Stomach (tissue), 4 donors: ENCODE data around the gene IDI1.
A peak's percentile ranks its signal among the peaks of the same experiment; 100 is the strongest.

Experiments used
- EP300 ChIP-seq: sonication (generic); formaldehyde crosslinking; IDR thresholded peaks from one replicate; pipeline ENCODE4 v1.6.1; 2017; ENCODE audit warnings: antibody characterized with exemption
- POLR2A ChIP-seq, 4 donors: fragments of 450-650 bp; IDR thresholded peaks; one replicate each; pipeline ENCODE4 v1.6.1; 2016; ENCODE audit warnings: antibody characterized with exemption in 4 of 4, control low read depth in 2 of 4, mild to moderate bottlenecking in 1 of 4, moderate library complexity in 1 of 4
- POLR2AphosphoS5 ChIP-seq, 3 donors: sonication (generic); formaldehyde crosslinking; IDR thresholded peaks; one replicate each; pipeline ENCODE4 v1.6.1; 2016; ENCODE audit warnings: antibody characterized with exemption in 3 of 3
- TF ChIP-seq, protein P1 (sequence below), 7 experiments: fragments of 450-650 bp in 4 of 7; fragments of 200-600 bp in 3 of 7; sonication (generic) in 3 of 7; IDR thresholded peaks; one replicate each; pipeline ENCODE4 v1.5.1; 2016 to 2019; ENCODE audit warnings: antibody characterized with exemption in 7 of 7, control low read depth in 2 of 7, mild to moderate bottlenecking in 1 of 7

DNA sequence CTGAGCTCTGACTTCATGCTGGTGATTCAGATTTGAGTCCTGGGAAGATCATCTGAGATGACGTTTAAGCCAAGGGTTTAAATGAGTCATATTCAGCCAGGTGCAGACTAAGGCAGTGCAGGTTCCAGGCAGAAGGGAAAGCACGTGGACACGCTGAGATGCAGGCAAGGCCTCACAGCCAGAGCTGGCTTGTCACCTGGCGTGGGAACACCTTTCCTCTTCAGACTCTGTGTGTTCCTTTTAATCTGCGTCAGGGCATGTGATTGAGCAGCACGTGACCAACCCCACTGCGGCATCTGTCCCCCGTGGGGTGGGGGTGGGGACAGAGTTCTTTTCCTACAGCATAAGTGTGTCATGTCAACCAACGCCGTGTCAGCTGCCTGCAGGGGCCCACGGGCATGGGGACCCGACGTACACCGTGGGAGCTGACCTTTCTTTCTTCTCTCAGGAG is 12.6 kb downstream of the IDI1 start:
- TF ChIP-seq POLR2A (IDR thresholded peaks at IDR 0.05) (no peak), POLR2AphosphoS5 (IDR thresholded peaks at IDR 0.05) (peak in 1 of 3 donors; percentile 9), EP300 (no peak)
- TF ChIP-seq, protein P1, sequence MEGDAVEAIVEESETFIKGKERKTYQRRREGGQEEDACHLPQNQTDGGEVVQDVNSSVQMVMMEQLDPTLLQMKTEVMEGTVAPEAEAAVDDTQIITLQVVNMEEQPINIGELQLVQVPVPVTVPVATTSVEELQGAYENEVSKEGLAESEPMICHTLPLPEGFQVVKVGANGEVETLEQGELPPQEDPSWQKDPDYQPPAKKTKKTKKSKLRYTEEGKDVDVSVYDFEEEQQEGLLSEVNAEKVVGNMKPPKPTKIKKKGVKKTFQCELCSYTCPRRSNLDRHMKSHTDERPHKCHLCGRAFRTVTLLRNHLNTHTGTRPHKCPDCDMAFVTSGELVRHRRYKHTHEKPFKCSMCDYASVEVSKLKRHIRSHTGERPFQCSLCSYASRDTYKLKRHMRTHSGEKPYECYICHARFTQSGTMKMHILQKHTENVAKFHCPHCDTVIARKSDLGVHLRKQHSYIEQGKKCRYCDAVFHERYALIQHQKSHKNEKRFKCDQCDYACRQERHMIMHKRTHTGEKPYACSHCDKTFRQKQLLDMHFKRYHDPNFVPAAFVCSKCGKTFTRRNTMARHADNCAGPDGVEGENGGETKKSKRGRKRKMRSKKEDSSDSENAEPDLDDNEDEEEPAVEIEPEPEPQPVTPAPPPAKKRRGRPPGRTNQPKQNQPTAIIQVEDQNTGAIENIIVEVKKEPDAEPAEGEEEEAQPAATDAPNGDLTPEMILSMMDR (IDR thresholded peaks at IDR 0.05), result no peak
